GM18520 (cell line): ENCODE measurements around the gene PCDHGA8.
"Not testable (repeated sequence)": the region's sequence is repeated elsewhere in the genome, so short reads cannot be mapped to it uniquely, and the experiment has no call there.

Experiments used
- ATAC-seq: cut with Tn5 transposase; IDR thresholded peaks from one replicate; pipeline ENCODE4 v1.9.1; 2021; ENCODE audit not compliant: unreplicated experiment

Gene PCDHGA8

GRCh38 chr5:141430332-141431113 is 38.1 kb downstream of the PCDHGA8 start, which contains the start of gene PCDHGA12:
Gene PCDHGA12 (plus strand): TSS chr5:141430507. CDS start chr5:141430760, 253 bp downstream.
- peak; percentile 68 for ATAC-seq

GRCh38 chr5:141431286-141431685 is 38.9 kb downstream of the PCDHGA8 start:
- ATAC-seq, result no peak

- ATAC-seq, result not testable (repeated sequence)
These were observed 39.9 kb downstream of the PCDHGA8 start for GRCh38 chr5:141432308-141432707.

GRCh38 chr5:141432726-141433125 is 40.3 kb downstream of the PCDHGA8 start:
- not testable (repeated sequence) for ATAC-seq

- no peak for ATAC-seq
These were observed 41.6 kb downstream of the PCDHGA8 start for GRCh38 chr5:141434006-141434405.

GRCh38 chr5:141437221-141437620 is 44.8 kb downstream of the PCDHGA8 start:
- ATAC-seq, result no peak

- ATAC-seq, result no peak
These were observed 47.1 kb downstream of the PCDHGA8 start for GRCh38 chr5:141439411-141440141.

GRCh38 chr5:141440341-141440740 is 47.9 kb downstream of the PCDHGA8 start:
- ATAC-seq, result no peak

GRCh38 chr5:141441571-141442170 is 49.2 kb downstream of the PCDHGA8 start:
- no peak for ATAC-seq
